SU-DHL-6 (cell line): Measurements from ENCODE around the gene TMEM131.

ENCODE experiments used
- EZH2phosphoT487 ChIP-seq: fragments of 200-600 bp; sonication (generic), shearing (Covaris generic); conservative IDR thresholded peaks from 2 replicates; pipeline ENCODE4 v1.6.1; 2018; ENCODE audit warnings: mild to moderate bottlenecking, antibody characterized with exemption, low read length, moderate library complexity, mixed read lengths
- TF ChIP-seq, protein P1 (sequence below): fragments of 200-600 bp; sonication (generic); IDR thresholded peaks from one replicate; pipeline ENCODE4 v1.5.1; 2017; ENCODE audit warnings: antibody characterized with exemption, mild to moderate bottlenecking, low read length, moderate library complexity; ENCODE audit not compliant: insufficient read depth, poor library complexity, severe bottlenecking

DNA sequence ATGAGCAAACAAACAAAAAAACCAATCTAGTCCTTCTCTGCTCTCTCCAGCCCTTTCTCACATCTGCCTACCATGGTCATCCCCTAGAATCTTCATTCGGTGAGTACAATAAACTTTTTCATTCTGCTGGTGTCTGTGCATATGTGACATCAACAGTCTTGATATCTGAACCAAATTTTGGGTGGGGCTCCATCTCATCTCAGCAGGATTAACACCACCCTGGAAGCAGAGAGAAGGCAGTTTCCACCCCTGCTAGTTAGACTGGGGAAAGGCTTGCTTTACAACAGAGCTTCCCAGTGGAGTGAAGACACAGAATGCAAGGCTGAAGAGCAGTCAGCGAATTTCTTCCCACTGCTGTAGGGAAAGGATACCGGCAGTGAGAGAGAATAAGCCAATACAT lies 116.9 kb downstream of the TMEM131 start:
- TF ChIP-seq, protein P1, sequence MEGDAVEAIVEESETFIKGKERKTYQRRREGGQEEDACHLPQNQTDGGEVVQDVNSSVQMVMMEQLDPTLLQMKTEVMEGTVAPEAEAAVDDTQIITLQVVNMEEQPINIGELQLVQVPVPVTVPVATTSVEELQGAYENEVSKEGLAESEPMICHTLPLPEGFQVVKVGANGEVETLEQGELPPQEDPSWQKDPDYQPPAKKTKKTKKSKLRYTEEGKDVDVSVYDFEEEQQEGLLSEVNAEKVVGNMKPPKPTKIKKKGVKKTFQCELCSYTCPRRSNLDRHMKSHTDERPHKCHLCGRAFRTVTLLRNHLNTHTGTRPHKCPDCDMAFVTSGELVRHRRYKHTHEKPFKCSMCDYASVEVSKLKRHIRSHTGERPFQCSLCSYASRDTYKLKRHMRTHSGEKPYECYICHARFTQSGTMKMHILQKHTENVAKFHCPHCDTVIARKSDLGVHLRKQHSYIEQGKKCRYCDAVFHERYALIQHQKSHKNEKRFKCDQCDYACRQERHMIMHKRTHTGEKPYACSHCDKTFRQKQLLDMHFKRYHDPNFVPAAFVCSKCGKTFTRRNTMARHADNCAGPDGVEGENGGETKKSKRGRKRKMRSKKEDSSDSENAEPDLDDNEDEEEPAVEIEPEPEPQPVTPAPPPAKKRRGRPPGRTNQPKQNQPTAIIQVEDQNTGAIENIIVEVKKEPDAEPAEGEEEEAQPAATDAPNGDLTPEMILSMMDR, result no peak
- TF ChIP-seq EZH2phosphoT487, result no peak
